HG03280 (cell line): Measurements from ENCODE around the gene MADD.
"Not testable (repeated sequence)": the region's sequence is repeated elsewhere in the genome, so short reads cannot be mapped to it uniquely, and the experiment has no call there.

ENCODE experiments used
- ATAC-seq: cut with Tn5 transposase; IDR thresholded peaks from one replicate; pipeline ENCODE4 v1.9.1; 2021; ENCODE audit warnings: mild to moderate bottlenecking, moderate library complexity; ENCODE audit not compliant: unreplicated experiment

Gene MADD

DNA sequence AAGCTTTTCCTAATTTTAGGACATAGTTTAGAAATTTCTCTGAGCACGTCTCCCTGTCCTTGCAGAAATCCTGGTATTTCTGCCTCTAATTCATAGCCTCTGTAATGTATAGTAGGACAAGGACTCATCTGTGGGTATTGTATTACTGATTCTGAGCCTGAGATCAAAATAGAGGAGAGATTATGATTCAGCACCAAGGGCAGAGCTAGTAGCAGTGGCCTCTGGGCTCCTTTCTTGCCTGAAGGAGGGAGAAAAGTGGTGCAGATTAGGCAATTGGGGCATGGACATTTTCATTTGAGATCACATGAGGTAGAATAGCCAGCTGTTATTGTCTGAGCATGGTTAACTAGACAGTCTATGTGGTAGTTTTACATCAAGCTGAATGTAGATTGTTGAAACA lies 2.8 kb downstream of the MADD start:
- no peak for ATAC-seq

DNA sequence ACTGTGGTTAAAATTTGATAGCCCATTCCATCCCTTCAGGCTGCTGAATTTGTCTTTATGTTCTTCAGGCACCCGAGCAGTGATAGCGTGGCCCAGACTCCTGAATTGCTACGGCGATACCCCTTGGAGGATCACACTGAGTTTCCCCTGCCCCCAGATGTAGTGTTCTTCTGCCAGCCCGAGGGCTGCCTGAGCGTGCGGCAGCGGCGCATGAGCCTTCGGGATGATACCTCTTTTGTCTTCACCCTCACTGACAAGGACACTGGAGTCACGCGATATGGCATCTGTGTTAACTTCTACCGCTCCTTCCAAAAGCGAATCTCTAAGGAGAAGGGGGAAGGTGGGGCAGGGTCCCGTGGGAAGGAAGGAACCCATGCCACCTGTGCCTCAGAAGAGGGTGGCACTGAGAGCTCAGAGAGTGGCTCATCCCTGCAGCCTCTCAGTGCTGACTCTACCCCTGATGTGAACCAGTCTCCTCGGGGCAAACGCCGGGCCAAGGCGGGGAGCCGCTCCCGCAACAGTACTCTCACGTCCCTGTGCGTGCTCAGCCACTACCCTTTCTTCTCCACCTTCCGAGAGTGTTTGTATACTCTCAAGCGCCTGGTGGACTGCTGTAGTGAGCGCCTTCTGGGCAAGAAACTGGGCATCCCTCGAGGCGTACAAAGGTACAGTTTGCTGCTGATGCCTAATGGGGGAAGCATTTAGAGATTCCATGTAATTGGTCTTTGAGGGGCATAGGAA lies 4.7 kb downstream of the MADD start:
- ATAC-seq = no peak

DNA sequence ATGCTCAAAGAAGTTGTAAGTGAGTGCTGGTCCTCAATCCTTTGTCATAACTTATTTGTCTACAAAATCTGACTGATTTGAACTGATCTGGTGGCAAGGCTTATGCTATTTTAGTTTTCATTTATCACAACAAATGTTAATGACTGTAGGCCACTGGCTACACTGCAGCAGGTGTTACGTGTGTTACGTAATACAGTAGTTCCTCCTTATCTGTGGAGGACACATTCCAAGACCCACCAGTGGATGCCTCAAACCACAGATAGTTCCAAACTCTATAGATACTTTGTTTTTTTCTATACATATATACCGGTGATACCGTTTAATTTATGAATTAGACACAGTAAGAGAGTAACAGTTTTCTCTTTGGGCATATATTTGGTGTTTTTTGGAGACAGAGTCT lies 7.0 kb downstream of the MADD start:
- ATAC-seq = no peak

DNA sequence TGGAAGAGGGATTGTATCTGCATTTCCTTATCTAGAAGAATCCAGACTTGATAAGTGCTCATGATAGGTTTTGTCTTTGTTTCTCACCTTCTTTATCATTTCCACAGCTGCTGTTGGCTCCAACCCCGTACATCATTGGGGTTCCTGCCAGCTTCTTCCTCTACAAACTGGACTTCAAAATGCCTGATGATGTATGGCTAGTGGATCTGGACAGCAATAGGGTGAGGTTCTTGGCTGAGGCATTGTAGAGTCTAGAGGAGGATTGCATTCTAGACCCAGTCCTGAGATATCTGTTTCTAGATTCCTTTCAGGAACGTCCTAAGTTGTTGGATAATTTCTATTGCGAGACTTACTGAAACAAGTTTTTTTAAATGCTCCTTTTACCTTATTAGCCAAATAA lies 8.1 kb downstream of the MADD start:
- ATAC-seq = no peak

DNA sequence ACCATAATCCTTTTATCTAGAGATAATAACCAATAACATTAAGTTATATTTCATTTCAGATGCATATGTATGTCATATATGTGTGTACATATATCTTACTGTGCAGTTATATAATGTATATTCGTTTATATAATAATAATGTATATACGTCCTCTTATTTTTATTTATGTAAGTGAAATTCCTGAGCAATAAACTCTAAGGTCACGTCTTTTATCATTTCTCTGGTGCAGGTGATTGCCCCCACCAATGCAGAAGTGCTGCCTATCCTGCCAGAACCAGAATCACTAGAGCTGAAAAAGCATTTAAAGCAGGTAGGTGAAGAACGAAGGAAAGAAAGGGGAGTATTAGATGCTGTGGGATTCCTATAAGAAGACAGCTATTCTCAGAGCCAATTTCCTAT lies 8.8 kb downstream of the MADD start:
- ATAC-seq = no peak

DNA sequence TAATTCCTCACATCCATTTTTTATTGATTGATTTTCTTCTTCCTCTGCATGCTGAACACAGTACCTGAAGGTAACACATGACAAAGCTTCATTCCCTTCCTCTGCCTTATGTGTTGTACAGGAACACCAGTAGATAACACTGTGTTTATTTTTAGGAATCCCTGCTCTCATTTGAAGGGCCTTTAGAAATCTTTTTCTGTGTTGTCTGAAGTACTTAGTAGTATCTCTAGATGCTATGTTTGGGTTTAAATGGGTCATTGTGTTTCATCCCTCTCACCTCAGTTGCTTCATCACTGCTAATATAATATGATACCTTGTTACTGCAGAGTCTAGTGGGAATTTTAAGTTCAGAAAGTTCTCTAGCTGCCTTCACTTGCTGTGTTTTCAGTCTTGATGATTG lies 10.2 kb downstream of the MADD start:
- no peak for ATAC-seq

DNA sequence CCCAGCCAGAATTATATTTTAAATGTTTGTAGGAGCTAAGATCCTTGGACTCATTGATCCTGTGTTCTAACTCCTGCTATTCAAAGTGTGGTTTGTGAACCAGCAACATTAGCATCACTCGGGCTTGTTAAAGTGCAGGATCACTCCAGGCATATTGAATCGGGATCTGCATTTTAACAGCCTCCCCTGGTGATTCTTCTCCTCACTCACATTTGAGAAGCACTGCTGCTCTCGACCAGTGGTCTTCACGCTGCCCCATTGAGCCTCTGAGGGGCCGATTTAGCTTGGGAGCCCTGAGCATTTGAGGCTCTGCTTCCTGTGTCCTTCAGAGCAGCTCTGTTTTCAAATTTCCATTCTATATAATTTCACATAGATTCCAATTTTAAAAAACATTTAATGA lies 10.9 kb downstream of the MADD start:
- ATAC-seq = no peak

DNA sequence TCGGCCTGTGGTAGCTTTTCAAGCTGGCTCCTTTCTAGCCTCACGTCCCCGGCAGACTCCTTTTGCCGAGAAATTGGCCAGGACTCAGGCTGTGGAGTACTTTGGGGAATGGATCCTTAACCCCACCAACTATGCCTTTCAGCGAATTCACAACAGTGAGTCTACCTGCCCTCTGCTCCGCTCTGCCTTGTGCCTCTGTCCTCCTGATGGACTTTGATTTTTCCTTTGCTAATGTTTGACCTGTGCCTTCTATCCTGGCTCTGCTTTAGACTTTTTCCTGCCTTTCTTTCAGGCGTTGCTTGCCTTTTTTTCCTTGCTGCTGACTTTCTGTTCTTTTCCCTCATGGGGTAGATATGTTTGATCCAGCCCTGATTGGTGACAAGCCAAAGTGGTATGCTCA lies 12.5 kb downstream of the MADD start:
- no peak for ATAC-seq

DNA sequence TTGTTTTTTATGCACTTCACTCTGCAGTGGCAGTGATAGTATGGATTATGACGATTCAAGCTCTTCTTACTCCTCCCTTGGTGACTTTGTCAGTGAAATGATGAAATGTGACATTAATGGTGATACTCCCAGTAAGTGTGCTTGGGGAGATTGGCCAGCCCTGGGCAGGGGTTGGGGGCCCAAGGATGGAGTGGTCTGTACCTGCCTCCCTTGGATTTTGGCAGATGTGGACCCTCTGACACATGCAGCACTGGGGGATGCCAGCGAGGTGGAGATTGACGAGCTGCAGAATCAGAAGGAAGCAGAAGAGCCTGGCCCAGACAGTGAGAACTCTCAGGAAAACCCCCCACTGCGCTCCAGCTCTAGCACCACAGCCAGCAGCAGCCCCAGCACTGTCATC lies 14.2 kb downstream of the MADD start:
- ATAC-seq = no peak

DNA sequence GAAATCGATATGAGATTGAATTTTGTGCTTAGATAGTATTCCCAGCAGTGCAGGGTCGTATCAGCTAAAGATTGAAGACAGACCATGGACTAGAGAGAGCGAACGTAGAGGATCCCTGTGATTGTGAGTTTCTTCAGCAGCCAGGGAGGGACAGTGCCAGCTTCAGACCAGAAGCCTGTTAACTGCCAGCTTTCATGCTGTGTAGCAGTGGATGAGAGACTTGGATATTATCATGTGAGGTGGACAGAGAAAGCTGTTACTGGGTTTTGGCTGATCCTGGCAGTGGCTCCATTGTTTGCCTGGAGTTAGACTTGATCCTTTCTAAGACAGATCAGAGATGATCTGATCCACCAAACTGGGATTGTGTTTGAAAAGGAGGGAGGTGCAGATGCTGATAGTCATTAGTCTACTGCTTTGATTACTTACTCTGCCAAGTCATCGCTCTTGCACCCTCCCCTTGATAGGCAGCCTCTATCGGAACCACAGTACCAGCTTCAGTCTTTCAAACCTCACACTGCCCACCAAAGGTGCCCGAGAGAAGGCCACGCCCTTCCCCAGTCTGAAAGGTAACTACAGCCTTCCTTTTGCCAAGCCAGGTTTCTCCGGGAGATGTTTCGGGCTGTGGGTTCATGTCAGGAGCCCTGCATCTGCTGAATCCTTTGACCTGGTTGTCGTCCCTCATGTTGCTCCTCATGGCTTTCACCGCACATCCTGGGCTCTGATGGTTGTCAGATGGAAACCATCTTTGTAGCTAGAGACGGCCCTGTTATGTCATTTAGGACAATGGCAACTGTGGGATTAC lies 16.2 kb downstream of the MADD start:
- no peak for ATAC-seq

DNA sequence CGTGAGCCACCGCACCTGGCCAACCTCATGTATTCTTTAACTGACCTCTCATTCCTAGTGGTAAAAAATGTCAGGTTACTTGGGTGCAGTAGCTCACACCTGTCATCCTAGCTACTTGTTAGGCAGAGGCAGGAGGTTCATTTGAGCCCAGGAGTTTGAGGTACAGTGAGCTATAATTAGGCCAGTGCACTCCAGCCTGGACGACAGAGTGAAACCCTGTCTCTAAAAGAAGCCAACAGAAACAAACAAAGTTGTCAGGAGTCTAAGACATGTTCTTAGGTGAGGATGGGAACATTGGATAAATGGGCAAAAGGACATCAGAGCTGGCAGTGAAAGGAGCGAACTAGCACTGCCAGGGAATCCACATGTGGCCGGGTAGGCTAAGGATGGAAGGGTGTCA lies 18.1 kb downstream of the MADD start:
- no peak for ATAC-seq

DNA sequence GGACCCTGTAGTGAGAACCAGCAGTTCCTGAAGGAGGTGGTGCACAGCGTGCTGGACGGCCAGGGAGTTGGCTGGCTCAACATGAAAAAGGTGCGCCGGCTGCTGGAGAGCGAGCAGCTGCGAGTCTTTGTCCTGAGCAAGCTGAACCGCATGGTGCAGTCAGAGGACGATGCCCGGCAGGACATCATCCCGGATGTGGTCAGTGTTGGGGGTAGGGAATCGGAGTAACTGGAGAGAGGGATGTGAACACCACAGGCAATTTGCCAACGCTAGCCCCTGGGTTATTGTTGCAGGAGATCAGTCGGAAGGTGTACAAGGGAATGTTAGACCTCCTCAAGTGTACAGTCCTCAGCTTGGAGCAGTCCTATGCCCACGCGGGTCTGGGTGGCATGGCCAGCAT lies 19.9 kb downstream of the MADD start:
- no peak for ATAC-seq

DNA sequence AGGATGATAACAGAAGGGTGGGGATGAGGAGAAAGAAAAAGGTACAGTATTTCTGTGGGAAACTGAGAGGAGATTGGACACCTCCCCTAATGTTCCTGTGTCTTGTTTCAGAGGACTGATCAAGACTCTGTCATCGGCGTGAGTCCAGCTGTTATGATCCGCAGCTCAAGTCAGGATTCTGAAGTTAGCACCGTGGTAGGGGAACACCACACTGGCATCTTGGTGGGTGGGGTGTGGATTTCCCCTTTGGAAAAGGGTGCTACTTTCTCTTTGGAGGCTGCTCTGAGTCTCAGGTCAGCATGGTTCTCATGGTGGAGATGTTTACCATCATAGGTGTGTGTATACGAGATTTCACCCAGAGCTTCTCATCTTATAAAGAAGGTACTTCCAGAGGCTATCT lies 25.5 kb downstream of the MADD start:
- no peak for ATAC-seq

DNA sequence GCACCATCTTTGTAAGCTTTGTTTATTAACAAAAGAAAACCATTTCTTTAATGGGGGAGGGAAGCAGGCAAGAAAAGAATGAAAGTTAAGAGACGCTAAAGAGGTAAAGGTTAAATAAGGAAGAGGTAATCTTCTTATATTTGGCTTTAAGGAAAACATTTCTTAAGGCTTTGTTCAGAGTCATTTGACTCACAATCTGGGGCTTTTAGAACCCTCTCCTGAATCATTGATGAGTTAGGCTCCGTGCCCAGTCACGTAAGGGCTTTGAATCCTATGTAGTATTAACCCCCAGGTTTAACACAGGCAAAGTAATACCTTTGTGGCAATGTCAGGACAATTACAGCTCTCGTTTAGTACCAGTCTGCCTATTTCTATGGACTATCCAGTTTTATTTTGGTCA lies 26.1 kb downstream of the MADD start:
- ATAC-seq = no peak

DNA sequence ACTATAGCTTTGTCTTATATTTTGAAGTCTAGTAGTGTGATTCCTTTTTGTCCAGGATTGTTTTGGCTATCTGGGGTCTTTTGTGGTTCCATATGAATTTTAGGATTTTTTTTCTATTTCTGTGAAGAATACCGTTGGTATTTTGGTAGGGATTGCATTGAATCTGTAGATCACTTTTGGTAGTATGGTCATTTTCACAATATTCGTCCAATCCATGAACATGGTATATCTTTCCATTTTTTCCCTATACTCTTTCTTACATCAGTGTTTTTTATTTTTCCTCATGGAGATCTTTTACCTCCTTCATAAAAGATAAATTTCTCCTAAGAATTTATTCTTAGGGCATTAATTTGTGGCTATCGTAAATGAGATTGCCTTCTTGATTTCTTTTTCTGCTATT lies 29.1 kb downstream of the MADD start:
- ATAC-seq = no peak

DNA sequence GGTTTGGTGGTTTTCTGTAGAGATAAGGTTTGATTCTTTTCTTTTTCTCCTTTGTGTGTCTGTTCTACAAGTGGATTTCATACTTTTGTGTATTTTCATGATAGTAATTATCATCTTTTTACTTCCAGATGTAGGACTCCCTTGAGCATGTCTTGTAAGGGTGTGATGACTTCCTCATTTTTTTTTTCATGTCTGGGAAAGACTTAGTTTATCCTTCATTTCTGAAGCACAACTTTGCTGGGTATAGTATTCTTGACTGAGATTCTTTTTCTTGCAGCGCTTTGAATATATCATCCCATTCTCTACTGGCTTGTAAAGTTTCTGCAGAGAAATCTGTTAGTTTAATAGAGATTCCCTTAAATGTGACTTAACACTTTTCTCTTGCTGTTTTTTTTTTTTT lies 32.9 kb downstream of the MADD start:
- ATAC-seq = no peak

DNA sequence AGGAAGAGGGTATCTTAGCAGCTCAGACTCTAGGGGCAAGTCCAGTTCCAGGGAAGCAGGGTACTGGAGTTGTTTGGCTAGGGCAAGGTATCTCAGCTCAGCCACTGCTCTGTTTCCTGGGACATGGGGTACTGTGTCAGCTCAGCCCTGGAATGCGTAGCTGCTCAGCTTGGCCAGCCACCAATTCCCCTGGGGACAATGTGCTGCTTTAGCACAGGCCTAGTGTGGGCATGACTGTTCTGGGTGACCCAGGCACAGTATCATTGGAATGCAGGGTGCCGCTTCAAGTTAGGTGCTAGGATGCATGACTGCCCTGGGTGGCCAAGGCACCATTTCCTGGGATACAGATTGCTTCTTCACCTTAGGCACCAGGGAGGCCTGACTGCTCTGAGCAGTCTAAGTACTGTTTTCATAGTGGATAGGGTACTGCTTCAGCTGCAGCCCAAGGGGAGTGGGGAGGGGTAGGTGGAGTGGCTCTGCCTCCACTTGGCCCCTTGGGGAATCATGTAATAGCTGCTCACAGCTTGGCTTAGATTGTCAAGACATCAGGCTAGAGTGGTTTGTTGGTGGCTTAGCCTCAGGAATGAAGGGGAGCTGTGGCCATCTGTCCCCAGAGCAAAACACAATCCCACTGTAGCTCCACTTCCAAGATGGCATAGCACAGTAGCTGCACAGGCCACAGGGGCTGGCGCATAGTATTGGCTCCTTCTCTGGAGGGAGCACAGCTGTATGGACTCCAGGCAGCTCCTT lies 36.0 kb downstream of the MADD start:
- ATAC-seq = no peak

DNA sequence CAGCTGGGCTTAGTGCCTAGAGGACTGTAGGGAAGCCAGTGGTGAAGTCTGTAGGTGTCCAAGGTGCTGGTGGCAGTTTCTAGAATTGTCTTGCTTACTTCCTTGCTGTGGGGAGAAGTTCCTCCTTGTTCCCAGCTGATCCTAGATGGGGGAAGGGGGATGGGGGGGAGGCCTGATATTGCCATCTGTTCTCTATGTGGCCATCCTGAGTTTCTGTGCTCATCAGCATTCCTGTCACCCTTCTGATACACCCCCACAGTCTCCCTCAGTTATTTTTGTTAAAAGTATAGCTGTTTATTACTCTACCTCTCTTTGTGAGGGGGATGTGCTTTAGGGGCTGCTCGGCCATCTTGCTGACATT lies 36.5 kb downstream of the MADD start:
- no peak for ATAC-seq

DNA sequence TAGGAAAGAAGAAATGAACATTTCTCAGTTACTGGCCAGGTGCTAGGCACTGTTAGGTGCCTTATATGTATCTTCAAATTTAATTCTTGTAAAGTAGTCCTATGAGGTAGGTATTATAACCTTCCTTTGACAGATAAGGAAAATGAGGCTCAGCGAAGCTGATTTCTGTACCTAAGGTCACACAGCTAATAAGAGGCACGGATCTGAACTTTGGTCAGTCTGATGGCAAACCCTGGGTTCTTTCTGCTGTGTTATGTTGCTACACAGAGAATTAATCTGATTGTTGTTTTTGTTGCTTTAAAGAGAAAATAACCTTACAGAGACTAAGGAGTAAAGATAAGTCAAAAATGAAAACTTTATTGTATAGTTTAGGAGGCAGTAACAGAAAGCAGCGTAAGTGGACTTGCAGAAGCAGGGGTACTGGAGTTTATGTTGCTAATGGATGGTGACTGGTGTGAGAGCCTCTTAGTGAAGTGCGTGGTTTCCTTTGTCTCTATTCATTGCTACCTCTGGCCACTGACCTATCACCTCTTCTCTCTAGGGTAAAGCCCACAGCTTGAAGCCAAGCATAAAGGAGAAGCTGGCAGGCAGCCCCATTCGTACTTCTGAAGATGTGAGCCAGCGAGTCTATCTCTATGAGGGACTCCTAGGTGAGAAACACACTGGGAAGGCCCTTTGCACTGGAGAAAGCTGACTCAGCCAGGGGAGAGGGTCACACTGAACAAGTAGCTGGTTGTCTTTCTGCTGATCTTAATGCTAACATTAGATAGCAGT lies 38.3 kb downstream of the MADD start:
- ATAC-seq = no peak

DNA sequence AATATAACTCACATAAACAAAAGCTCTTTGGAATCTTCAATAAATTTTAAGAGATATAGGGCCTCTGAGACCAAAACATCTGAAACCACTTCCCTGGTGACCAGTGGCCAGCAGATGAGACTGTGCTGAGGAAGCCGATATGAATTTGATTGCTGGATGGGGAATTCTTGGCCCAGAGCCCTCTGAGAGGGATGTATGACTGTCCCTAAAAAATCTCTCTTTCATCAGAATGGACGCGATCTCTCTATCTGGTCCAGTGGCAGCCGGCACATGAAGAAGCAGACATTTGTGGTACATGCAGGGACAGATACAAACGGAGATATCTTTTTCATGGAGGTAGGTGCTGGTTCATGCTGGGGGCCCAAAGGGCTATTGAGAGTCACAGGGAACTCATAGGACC lies 45.1 kb downstream of the MADD start:
- no peak for ATAC-seq

DNA sequence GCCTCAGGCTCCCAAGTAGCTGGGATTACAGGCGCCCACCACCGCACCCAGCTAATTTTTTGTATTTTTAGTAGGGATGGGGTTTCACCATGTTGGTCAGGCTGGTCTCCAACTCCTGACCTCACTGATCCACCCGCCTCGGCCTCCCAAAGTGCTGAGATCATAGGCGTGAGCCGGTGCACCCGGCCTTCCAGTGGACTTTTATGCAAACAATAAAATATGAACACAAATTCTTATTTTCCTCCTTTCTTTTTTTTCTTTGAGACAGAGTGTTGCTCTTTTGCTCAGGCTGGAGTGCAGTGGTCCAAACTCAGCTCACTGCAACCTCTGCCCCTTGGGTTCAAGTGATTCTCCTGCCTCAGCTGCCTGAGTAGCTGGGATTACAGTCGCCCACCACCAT lies 46.6 kb downstream of the MADD start:
- ATAC-seq = not testable (repeated sequence)
